ENCODE data around the gene UAP1L1.
"Not testable (repeated sequence)": the region's sequence is repeated elsewhere in the genome, so short reads cannot be mapped to it uniquely, and the experiment has no call there.

UAP1L1 gene

GRCh38 chr9:137116728-137117127 is 39.4 kb downstream of the UAP1L1 start:
- DNase-seq = no peak

- no peak for DNase-seq
These were observed 40.0 kb downstream of the UAP1L1 start for GRCh38 chr9:137117269-137117731.

GRCh38 chr9:137118092-137118603 is 40.8 kb downstream of the UAP1L1 start:
- DNase-seq = not testable (repeated sequence)

- not testable (repeated sequence) for DNase-seq
These were observed 44.8 kb downstream of the UAP1L1 start for GRCh38 chr9:137121927-137122795.

GRCh38 chr9:137122796-137123467 is 45.6 kb downstream of the UAP1L1 start:
- DNase-seq = not testable (repeated sequence)

GRCh38 chr9:137123468-137123837 is 46.1 kb downstream of the UAP1L1 start:
- DNase-seq = no peak

- DNase-seq = not testable (repeated sequence)
These were observed 46.7 kb downstream of the UAP1L1 start for GRCh38 chr9:137123952-137124462.

GRCh38 chr9:137126786-137127185 is 49.5 kb downstream of the UAP1L1 start:
- DNase-seq = no peak

GRCh38 chr9:137127301-137128157 is 50.2 kb downstream of the UAP1L1 start:
- DNase-seq = no peak

GRCh38 chr9:137128158-137128861 is 51.0 kb downstream of the UAP1L1 start:
- DNase-seq = no peak

- DNase-seq = no peak
These were observed 51.6 kb downstream of the UAP1L1 start for GRCh38 chr9:137128862-137129455.

GRCh38 chr9:137129456-137130175 is 52.3 kb downstream of the UAP1L1 start:
- DNase-seq = peak; percentile 85

GRCh38 chr9:137130176-137130755 is 52.9 kb downstream of the UAP1L1 start:
- DNase-seq = no peak
